ENCODE measurements around the gene COQ9. TPM values are rescaled to one million over a fixed set of nuclear protein-coding genes. Genes with fewer than 3 reads are reported as not detected.

COQ9 gene
- total RNA-seq, 1 donor from 2014 or later: 46.8 TPM

DNA sequence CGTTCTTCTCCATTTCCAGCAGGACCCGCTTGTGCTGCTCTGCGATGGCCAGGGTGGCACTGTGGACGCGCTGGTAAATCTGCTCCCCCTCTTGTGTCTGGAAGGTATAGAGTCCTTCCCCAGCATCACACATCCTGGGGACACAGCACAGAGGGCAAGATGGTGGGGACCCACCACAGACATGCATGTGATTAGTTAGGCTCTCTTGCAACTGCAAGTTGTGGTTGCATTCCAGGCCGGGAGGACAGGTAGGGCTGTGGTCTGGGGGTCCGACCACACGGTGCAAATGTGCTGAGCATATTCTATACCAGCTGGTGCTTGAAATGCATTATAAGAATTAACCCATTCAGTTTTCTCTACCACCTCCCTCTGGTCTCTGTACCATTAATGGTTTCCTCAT is 26.6 kb downstream of the COQ9 start:
- Mint-ChIP-seq H3K27ac (ENCODE audit: unreplicated experiment) (no peak overlapping the region), H3K9me3 (no peaks in the 10 kb centered on the region), H3K27me3 (ENCODE audit: low read depth) (peaks cover 2% of the 10 kb centered on the region), H3K4me1 (peaks cover 19% of the 10 kb centered on the region), H3K36me3 (ENCODE audit: low read depth) (no peaks in the 10 kb centered on the region), H3K4me3 (no peak overlapping the region)
- no peak for DNase-seq (ENCODE audit: low read depth, low spot score)
- TF ChIP-seq, protein P1, sequence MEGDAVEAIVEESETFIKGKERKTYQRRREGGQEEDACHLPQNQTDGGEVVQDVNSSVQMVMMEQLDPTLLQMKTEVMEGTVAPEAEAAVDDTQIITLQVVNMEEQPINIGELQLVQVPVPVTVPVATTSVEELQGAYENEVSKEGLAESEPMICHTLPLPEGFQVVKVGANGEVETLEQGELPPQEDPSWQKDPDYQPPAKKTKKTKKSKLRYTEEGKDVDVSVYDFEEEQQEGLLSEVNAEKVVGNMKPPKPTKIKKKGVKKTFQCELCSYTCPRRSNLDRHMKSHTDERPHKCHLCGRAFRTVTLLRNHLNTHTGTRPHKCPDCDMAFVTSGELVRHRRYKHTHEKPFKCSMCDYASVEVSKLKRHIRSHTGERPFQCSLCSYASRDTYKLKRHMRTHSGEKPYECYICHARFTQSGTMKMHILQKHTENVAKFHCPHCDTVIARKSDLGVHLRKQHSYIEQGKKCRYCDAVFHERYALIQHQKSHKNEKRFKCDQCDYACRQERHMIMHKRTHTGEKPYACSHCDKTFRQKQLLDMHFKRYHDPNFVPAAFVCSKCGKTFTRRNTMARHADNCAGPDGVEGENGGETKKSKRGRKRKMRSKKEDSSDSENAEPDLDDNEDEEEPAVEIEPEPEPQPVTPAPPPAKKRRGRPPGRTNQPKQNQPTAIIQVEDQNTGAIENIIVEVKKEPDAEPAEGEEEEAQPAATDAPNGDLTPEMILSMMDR (conservative IDR thresholded peaks at IDR 0.05): no peak

- H3K36me3 Mint-ChIP-seq (ENCODE audit: low read depth): no peaks in the 10 kb centered on the region
- no peaks in the 10 kb centered on the region for H3K9me3 Mint-ChIP-seq
- DNase-seq (ENCODE audit: low read depth, low spot score): no peak
- no peak overlapping the region for H3K27ac Mint-ChIP-seq (ENCODE audit: unreplicated experiment)
- peak overlapping the region; percentile 33 for H3K4me3 Mint-ChIP-seq
- H3K27me3 Mint-ChIP-seq (ENCODE audit: low read depth): peaks cover 2% of the 10 kb centered on the region
- TF ChIP-seq, protein P1 (conservative IDR thresholded peaks at IDR 0.05): no peak
- H3K4me1 Mint-ChIP-seq: peaks cover 28% of the 10 kb centered on the region
These were observed 27.7 kb downstream of the COQ9 start for GRCh38 chr16:57474671-57475661.

DNA sequence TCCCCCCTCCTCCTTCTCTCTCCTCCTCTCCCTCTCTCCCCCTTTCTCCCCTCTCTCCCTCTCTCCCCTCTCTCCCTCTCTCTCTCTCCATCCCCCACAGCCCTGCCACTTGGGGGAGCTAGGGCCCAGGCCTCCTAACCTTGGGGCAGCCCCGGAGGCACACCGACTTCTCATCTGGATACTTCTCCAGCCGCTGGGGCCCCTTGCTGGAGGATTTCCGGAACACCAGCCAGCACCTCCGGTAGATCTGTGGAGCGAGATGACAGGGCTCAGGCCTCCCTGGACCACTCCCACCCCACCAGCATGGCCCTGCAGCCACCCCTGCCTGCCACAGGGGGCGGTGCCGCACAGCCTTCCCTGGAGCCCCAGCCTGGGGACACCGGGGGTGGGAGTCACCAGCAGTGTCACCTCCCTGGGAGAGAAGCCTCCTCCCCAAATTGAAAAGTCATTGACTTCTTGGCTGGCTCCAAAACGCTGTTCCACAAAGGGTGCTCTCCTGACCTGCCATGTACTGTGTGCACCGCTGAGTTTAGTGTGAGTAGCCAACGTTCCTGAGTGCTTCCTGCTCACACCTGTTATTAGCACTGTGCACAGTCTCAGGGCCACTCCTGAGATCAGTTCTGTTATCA is 28.5 kb downstream of the COQ9 start:
- H3K27ac Mint-ChIP-seq (ENCODE audit: unreplicated experiment): peak overlapping the region; percentile 43
- H3K36me3 Mint-ChIP-seq (ENCODE audit: low read depth): no peaks in the 10 kb centered on the region
- peak; percentile 73 for DNase-seq (ENCODE audit: low read depth, low spot score)
- H3K27me3 Mint-ChIP-seq (ENCODE audit: low read depth): peaks cover 2% of the 10 kb centered on the region
- TF ChIP-seq, protein P1 (conservative IDR thresholded peaks at IDR 0.05): peak; percentile 75
- H3K9me3 Mint-ChIP-seq: no peaks in the 10 kb centered on the region
- peaks cover 28% of the 10 kb centered on the region for H3K4me1 Mint-ChIP-seq
- peak overlapping the region; percentile 38 for H3K4me3 Mint-ChIP-seq

- peaks cover 28% of the 10 kb centered on the region for H3K4me1 Mint-ChIP-seq
- H3K9me3 Mint-ChIP-seq: no peaks in the 10 kb centered on the region
- DNase-seq (ENCODE audit: low read depth, low spot score): no peak
- H3K27ac Mint-ChIP-seq (ENCODE audit: unreplicated experiment): no peak overlapping the region
- H3K27me3 Mint-ChIP-seq (ENCODE audit: low read depth): peaks cover 2% of the 10 kb centered on the region
- TF ChIP-seq, protein P1 (conservative IDR thresholded peaks at IDR 0.05): no peak
- no peaks in the 10 kb centered on the region for H3K36me3 Mint-ChIP-seq (ENCODE audit: low read depth)
- peak overlapping the region; percentile 80 for H3K4me3 Mint-ChIP-seq
These were observed 29.5 kb downstream of the COQ9 start for GRCh38 chr16:57476546-57477410.

Measured in neural crest cell (in vitro differentiated cells).